Fibroblast of the aortic adventitia (primary cell): Measurements from ENCODE around the gene PPIP5K2. TPM values are rescaled to one million over a fixed set of nuclear protein-coding genes. Genes with fewer than 3 reads are reported as not detected.

Source experiments
- DNase-seq: peaks from one replicate; pipeline ENCODE4 v3.0.0-alpha.2; 2010; ENCODE audit warnings: low read depth
- H3K4me3 ChIP-seq: 2 replicates; pipeline ENCODE4 v1.5.1; 2011; ENCODE audit warnings: low read depth, mild to moderate bottlenecking, control low read depth, low read length, moderate library complexity
- total RNA-seq: library from RNA; depleted of rRNA; stranded (reverse); fragments of >200 nt; gene quantifications from 2 replicates; pipeline ENCODE4 v1.2.3, GENCODE V29; 2012; ENCODE audit warnings: low replicate concordance
- TF ChIP-seq, protein P1 (sequence below): IDR thresholded peaks from 2 replicates; pipeline ENCODE4 v1.5.1; 2011; ENCODE audit warnings: mild to moderate bottlenecking, low read length, control low read depth, inconsistent platforms; ENCODE audit not compliant: insufficient read depth

PPIP5K2 gene
- total RNA-seq, 1 donor: 71.9 TPM

DNA sequence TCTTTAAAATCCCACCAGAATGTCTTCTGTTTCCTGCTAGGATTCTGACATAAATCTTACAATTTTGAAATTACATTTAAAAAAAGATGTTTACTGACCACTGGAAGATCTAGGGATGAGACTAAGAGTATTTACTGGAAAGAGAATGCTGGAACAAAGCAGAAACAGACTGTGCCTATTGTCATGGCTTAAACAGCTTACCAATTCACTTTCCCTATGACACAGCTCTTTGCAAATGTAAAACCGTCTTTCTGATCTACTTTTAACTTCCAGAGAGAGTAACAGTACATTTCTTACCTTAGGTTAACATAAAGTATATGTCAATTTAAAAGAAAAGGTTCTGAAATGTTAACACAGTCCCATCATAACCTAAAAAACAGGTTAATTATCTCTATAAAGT, 10.8 kb upstream of the PPIP5K2 start:
- no peak overlapping the region for H3K4me3 ChIP-seq
- DNase-seq: no peak
- TF ChIP-seq, protein P1, sequence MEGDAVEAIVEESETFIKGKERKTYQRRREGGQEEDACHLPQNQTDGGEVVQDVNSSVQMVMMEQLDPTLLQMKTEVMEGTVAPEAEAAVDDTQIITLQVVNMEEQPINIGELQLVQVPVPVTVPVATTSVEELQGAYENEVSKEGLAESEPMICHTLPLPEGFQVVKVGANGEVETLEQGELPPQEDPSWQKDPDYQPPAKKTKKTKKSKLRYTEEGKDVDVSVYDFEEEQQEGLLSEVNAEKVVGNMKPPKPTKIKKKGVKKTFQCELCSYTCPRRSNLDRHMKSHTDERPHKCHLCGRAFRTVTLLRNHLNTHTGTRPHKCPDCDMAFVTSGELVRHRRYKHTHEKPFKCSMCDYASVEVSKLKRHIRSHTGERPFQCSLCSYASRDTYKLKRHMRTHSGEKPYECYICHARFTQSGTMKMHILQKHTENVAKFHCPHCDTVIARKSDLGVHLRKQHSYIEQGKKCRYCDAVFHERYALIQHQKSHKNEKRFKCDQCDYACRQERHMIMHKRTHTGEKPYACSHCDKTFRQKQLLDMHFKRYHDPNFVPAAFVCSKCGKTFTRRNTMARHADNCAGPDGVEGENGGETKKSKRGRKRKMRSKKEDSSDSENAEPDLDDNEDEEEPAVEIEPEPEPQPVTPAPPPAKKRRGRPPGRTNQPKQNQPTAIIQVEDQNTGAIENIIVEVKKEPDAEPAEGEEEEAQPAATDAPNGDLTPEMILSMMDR: no peak

DNA sequence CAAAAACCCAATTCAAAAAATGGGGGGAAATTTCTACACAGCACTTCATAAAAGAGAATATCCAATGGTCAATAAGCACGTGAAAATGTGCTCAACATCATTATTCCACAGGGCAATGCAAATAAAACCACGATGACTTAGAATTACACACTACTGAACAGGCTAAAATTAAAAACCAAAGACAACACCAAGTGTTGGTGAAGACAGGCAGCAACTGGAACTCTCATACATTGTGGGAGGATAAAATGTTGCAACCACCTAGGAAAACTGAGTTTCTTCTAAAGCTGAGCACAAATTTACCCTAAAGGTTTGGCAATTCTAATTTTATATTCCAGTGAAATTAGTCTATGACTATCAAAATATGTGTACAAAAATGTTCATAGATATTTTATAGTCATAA, 9.7 kb upstream of the PPIP5K2 start:
- DNase-seq: no peak
- TF ChIP-seq, protein P1: no peak
- H3K4me3 ChIP-seq: no peak overlapping the region

DNA sequence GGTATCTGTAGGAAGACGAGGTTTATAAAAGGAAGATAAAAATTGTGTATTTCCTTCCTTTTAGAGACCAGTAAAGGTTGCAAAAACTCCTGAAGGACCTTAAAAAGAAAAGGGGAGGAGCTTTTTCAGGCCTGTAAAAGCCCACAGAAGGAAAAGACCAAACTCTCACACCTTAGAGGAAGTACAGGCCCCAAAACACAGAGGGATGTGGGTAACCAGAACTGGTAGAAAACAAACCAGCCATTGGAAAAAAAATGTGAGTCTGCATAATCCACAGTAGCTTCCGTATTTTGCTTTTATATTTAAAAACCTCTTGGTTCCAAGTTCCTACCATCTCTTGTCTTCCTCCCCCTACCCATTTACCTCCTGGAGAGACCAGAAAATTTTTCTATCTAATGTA, 8.6 kb upstream of the PPIP5K2 start:
- TF ChIP-seq, protein P1: no peak
- DNase-seq: no peak
- H3K4me3 ChIP-seq: no peak overlapping the region

DNA sequence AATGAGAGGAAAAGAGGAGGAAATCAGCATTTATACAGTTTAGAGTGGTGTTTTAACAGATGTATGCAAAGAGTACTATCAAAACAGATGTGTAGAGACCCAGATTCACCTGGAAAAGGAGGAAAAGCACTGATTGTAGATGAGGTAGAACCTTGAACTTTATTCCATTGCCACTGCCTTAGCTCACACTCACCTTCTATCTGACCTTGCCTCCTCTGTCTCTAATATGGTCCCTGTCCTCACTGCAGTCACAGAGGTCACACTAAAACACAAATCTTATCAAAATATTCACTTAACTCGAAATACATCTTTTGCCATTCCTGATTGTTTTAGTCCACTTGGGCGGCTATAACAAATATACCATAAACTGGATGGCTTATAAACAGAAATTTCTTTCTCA, 7.2 kb upstream of the PPIP5K2 start:
- DNase-seq: no peak
- TF ChIP-seq, protein P1: no peak
- no peak overlapping the region for H3K4me3 ChIP-seq

DNA sequence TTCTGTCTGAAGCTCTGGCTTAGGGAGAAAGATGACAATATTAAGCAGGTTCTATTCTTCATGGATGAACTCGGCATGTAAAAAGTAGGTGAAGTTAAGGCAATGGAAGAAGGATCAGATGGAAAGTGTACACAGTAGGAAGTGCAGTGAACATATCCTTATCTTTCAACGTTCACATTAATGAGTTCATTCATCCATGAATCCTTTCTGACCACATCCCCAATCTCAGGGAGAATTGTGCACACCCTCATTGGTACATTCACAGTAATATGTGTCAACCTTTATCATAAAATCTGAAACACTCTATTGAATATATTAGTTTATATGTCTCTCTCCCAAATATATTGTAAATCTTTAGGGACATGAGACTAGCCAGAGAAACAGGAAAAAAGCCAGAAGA, 5.7 kb upstream of the PPIP5K2 start:
- no peak for DNase-seq
- TF ChIP-seq, protein P1: no peak
- no peak overlapping the region for H3K4me3 ChIP-seq

DNA sequence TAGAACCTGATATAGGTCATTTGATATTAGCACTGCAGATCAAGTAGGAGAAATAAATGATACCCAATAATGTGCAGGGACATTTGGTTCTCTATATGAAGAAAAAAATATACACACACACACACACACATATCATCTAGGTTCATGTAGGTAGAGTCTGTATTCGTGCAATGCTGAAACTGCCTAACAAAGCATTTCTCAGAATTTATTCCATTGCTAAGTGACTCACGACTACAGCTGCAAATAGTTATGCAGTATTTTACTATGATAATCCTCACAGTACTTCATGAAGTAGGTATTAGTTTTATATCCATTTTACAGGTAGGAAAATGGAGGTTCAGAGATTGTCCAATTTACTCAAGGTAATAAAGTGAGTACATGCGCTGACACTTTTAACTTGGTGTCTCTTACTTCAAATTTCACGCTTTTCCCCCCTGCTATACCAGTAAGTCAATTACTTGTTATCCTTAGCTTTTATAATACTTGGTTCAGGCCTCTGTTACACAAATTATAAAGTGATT, 2.6 kb upstream of the PPIP5K2 start:
- H3K4me3 ChIP-seq: no peak overlapping the region
- TF ChIP-seq, protein P1: no peak
- DNase-seq: peak; percentile 8

DNA sequence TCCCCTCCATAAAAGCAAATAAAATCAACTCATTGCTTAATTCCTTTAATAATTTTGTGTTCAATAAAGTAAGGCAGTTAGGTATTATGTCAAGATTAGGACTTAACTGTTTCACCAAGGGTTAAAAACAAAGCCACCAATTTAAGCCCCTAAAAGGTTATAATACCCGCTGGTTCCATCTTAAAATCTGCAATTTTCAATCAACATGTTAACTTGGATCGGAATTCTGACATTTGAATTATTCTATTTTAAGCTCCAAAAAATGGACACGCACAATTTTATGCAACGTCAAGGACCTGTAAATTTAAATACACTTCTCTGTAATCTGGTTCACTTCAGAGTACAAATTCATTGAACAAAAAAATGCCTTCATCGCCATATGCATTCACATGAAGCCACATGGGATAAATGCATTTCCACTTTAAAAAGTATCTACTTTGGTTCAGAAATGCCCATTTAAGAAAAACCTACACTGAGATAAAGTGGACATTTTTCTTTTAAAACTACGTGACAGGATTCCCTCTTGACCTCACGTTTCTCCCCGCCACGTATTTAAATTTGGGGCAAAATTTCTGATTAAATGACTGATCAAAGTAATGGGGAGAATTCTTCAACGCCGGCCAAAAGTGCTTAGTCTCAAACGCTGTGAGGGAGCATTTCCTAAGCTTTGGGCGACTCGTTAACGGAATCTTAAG, 884 bp upstream of the PPIP5K2 start:
- no peak for DNase-seq
- TF ChIP-seq, protein P1: no peak
- H3K4me3 ChIP-seq: peak overlapping the region; percentile 98
